SK-N-SH (cell line): Measurements from ENCODE around the gene RALBP1.

Source experiments
- FOXJ3 ChIP-seq: sonication (generic); formaldehyde crosslinking; IDR thresholded peaks from 2 replicates; pipeline ENCODE4 v1.5.1; 2020; ENCODE audit warnings: mild to moderate bottlenecking, missing genetic modification reagents
- JUND ChIP-seq: IDR thresholded peaks from 2 replicates; pipeline ENCODE4 v1.4.0; 2012
- NRF1 ChIP-seq: IDR thresholded peaks from 2 replicates; pipeline ENCODE4 v1.6.1; 2012; ENCODE audit warnings: low read depth, mild to moderate bottlenecking, low read length
- RAD21 ChIP-seq: IDR thresholded peaks from 2 replicates; pipeline ENCODE4 v1.6.1; 2012; ENCODE audit warnings: mild to moderate bottlenecking, low read length
- TAF1 ChIP-seq: IDR thresholded peaks from 2 replicates; pipeline ENCODE4 v1.6.1; 2012; ENCODE audit warnings: low read depth, mild to moderate bottlenecking, low read length, moderate library complexity, borderline replicate concordance
- YY1 ChIP-seq: IDR thresholded peaks from 2 replicates; pipeline ENCODE4 v1.4.0; 2012; ENCODE audit warnings: low read depth, mild to moderate bottlenecking
- TF ChIP-seq, protein P1 (sequence below): fragments of 200-600 bp; sonication (generic); IDR thresholded peaks from 2 replicates; pipeline ENCODE4 v1.6.1; 2017; ENCODE audit warnings: antibody characterized with exemption, mild to moderate bottlenecking, moderate library complexity
- TF ChIP-seq, protein P2 (sequence below): IDR thresholded peaks from 2 replicates; pipeline ENCODE4 v1.6.1; 2012; ENCODE audit warnings: mild to moderate bottlenecking, low read depth, low read length, moderate library complexity
- TF ChIP-seq, protein P3 (sequence below): IDR thresholded peaks from 2 replicates; pipeline ENCODE4 v1.4.0; 2012; ENCODE audit warnings: low read depth
- TF ChIP-seq, protein P4 (sequence below): IDR thresholded peaks from 2 replicates; pipeline ENCODE4 v1.4.0; 2012; ENCODE audit warnings: low read depth, borderline replicate concordance

DNA sequence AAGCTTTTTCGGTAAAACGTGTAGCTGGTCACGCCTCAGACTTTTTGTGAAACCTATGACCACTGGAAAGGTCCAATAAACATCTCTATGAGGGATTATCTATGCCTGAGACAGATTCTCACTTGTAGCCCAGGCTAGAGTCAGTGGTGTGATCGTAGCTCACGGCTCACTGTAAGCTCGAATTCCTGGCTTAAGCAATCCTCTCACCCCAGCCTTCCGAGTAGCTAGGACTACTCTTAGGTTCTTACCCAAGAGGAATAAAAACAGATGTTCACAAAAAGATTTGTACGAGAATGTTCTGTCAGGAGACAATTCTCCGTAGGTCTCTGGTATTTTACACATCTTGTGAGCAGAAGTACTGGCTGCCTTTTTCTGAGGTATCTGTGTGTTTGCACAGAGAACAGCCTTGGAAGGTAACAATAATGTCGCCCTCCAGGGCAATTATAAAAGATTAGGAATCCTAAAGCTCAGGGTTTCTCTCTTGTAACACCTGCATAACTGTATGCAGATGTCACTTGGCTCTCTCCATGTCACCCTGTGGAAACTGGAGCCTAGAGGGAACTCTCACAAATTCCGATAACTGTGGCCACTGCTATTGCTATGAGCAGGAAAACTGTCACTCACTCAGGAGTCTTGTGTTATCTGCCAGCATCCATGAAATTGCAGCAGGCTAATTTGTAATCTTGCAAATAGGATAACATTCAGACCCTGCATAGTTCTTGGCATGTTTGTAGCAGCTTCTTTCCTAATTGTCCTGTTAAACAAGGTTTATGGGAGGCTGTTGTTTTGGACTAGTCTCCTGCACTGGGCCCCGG, 25.5 kb upstream of the RALBP1 start:
- TF ChIP-seq, protein P1, sequence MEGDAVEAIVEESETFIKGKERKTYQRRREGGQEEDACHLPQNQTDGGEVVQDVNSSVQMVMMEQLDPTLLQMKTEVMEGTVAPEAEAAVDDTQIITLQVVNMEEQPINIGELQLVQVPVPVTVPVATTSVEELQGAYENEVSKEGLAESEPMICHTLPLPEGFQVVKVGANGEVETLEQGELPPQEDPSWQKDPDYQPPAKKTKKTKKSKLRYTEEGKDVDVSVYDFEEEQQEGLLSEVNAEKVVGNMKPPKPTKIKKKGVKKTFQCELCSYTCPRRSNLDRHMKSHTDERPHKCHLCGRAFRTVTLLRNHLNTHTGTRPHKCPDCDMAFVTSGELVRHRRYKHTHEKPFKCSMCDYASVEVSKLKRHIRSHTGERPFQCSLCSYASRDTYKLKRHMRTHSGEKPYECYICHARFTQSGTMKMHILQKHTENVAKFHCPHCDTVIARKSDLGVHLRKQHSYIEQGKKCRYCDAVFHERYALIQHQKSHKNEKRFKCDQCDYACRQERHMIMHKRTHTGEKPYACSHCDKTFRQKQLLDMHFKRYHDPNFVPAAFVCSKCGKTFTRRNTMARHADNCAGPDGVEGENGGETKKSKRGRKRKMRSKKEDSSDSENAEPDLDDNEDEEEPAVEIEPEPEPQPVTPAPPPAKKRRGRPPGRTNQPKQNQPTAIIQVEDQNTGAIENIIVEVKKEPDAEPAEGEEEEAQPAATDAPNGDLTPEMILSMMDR = no peak
- TF ChIP-seq JUND (no peak), TAF1 (no peak), NRF1 (no peak), FOXJ3 (no peak), RAD21 (no peak), YY1 (no peak)
- TF ChIP-seq, protein P2, sequence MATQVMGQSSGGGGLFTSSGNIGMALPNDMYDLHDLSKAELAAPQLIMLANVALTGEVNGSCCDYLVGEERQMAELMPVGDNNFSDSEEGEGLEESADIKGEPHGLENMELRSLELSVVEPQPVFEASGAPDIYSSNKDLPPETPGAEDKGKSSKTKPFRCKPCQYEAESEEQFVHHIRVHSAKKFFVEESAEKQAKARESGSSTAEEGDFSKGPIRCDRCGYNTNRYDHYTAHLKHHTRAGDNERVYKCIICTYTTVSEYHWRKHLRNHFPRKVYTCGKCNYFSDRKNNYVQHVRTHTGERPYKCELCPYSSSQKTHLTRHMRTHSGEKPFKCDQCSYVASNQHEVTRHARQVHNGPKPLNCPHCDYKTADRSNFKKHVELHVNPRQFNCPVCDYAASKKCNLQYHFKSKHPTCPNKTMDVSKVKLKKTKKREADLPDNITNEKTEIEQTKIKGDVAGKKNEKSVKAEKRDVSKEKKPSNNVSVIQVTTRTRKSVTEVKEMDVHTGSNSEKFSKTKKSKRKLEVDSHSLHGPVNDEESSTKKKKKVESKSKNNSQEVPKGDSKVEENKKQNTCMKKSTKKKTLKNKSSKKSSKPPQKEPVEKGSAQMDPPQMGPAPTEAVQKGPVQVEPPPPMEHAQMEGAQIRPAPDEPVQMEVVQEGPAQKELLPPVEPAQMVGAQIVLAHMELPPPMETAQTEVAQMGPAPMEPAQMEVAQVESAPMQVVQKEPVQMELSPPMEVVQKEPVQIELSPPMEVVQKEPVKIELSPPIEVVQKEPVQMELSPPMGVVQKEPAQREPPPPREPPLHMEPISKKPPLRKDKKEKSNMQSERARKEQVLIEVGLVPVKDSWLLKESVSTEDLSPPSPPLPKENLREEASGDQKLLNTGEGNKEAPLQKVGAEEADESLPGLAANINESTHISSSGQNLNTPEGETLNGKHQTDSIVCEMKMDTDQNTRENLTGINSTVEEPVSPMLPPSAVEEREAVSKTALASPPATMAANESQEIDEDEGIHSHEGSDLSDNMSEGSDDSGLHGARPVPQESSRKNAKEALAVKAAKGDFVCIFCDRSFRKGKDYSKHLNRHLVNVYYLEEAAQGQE = no peak
- TF ChIP-seq, protein P3, sequence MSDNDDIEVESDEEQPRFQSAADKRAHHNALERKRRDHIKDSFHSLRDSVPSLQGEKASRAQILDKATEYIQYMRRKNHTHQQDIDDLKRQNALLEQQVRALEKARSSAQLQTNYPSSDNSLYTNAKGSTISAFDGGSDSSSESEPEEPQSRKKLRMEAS = no peak
- TF ChIP-seq, protein P4, sequence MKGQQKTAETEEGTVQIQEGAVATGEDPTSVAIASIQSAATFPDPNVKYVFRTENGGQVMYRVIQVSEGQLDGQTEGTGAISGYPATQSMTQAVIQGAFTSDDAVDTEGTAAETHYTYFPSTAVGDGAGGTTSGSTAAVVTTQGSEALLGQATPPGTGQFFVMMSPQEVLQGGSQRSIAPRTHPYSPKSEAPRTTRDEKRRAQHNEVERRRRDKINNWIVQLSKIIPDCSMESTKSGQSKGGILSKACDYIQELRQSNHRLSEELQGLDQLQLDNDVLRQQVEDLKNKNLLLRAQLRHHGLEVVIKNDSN = no peak
